GM20431 (cell line): ENCODE data around the gene ZXDC.

ENCODE experiments used
- in situ Hi-C: fragments of 300-500 bp; cut with MseI, MboI; formaldehyde crosslinking; loops from one replicate; pipeline ENCODE4 v1.15.0; 2020; ENCODE audit warnings: low sequenced_read_pairs; ENCODE audit not compliant: unreplicated experiment

Gene ZXDC

GRCh38 chr3:126475413-126476114, at the start of gene ZXDC:
Gene ZXDC, minus strand, starts transcription at chr3:126475891. Its CDS starts 26 bp downstream, at chr3:126475865.
- in situ Hi-C loops, result no loop called here

DNA sequence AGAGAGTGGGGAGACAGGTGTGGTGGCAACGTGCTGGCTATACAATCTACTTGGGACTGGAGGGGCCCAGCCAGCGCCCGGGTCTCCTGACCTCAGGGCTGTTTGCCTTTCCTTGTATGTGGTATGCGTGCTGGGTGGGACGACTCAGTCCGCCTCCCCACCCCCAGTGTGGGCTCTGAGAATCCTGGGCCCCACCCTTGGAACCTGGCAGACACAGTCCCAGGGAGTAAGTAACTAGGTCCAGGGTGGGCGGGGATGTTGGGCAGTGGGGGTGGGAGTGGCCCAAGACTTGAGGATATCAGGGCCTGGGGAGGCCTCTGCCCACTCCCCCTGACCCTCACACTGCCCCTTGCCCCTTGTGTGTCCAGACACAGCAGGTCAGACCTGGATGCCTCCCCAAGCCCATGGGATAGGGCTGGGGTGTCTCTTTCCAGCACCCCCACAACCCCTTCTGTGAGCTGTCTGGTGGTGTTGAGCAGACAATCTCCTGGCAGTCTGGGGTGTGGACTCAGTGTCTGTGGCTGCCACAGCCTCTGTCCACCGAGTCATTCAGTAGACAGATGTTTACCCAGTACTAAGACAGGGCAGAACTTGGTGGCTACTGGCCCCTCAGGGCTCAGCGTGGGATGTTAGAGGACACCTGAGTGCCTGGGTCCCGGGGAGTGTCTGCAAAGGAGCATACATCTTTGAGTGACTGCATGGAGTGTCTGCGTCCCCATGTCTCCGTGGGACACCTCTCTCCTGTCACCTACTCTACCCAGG, 49.6 kb upstream of the ZXDC start:
- in situ Hi-C loops, result no loop called here

DNA sequence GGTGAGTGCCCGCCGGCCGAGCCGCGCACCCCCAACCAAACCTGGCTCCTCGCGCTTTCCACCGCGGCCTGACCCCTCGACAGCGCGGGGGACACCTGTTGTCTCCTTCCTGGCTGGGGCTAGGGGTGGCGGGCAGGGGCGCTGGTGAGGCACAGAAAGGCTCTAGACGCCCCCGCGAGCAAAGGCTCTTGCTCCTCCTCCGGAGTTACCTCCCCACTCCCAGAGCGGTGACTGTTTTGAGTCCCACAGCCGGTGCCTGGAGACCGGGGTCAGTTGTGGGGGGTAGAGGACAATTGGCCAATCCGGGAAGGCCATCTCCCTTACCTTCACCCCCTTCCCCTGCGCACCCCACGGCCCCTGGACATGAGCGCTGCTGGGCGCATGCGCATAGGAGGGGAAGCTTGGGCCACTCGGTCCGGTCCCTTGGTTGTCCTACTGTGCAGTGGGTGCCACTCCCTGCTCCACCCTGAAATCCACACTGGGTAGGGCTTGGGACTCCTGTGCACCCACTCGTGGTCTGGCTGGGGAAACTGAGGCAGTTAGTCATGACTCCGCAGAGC, 48.8 kb upstream of the ZXDC start:
- in situ Hi-C loops, result no loop called here

- in situ Hi-C loops, result no loop called here
Measured at GRCh38 chr3:126523745-126524428, 48.2 kb upstream of the ZXDC start, which contains the start of gene CHST13. Gene CHST13, plus strand, starts transcription at chr3:126524155. Its CDS starts 178 bp downstream, at chr3:126524333.

- in situ Hi-C loops, result no loop called here
Measured at GRCh38 chr3:126522363-126522788, 46.7 kb upstream of the ZXDC start.

DNA sequence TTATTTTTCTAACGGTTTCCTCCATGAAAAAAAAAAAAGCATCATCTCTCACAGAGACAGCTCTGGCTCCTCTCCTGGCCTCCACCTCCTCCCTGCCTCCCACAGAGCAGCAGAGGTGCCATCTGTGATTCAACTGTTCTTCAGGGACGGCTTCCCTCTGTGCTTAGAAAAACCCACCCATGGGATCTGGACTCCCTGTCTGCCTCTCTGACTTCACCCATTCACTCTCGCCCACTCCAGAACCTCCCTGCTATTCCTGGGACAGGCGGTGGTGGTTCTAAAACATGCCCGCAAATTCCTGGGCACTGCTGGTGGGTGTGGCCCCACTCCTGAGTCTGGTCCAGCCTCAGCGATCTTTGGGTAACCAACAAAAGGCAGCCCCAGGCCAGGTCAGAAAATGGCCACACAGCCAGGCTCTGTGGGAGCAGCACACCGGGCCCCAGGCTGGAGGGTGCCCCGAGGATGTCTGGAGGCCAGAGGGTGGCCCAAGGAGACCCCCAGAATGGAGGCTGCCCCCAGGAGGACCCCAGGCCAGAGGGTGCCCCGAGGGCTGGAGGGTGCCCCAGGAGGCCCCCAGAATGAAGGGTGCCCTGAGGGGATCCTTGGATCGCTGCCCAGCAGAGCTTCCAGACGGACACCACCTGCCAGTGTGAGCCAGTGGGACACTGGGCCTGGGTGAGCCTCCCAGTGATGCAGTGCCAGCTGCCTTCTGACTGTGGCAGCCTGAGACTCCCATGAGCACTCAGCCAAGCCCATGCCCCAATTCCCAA, 45.6 kb upstream of the ZXDC start:
- in situ Hi-C loops, result no loop called here

GRCh38 chr3:126519506-126520455, 44.1 kb upstream of the ZXDC start:
- in situ Hi-C loops, result no loop called here

GRCh38 chr3:126518779-126519177, 43.1 kb upstream of the ZXDC start:
- in situ Hi-C loops, result no loop called here

GRCh38 chr3:126517986-126518778, 42.5 kb upstream of the ZXDC start:
- in situ Hi-C loops, result no loop called here

- in situ Hi-C loops, result no loop called here
Measured at GRCh38 chr3:126517291-126517951, 41.7 kb upstream of the ZXDC start, which contains the start of gene UROC1. Gene UROC1, minus strand, starts transcription at chr3:126517773. Its CDS starts 54 bp downstream, at chr3:126517719.

- in situ Hi-C loops, result no loop called here
Measured at GRCh38 chr3:126516936-126517290, 41.2 kb upstream of the ZXDC start.

DNA sequence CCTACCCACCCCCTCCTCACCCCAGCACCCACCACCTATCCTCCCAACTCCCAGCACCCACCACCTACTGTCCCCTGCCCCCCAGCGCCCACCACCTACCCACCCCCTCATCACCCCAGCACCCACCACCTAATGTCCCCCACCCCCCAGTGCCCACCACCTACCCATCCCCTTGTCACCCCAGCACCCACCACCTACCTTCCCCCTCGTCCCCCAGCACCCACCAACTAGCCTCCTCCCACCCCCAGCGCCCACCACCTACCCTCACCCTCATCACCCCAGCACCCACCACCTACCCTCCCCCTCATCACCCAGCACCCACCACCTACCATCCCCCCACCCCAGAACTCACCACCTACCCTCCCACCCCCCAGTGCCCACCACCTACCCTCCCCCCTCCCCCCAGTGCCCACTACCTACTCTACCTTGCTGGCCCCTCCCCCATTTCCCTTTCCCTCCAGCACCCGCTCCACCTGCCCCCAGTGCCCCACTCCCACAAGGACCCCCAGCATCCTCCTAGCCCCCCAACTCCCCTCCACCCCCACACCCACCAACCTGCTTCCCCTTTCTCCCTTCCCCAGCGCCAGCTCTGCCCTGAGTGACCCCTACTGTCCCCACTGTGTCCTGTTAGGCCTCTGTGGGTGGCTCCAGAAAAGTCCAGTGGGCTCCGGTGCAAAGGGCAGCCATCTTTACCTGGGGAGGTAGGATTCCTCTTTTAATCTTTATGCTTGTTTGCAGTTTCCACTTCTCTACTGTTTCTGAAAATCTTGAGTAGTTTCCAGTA, 40.7 kb upstream of the ZXDC start:
- in situ Hi-C loops, result no loop called here

GRCh38 chr3:126515066-126515706, 39.5 kb upstream of the ZXDC start:
- in situ Hi-C loops, result no loop called here

GRCh38 chr3:126514161-126514560, 38.5 kb upstream of the ZXDC start:
- in situ Hi-C loops, result no loop called here

GRCh38 chr3:126512916-126513650, 37.4 kb upstream of the ZXDC start:
- in situ Hi-C loops, result no loop called here

DNA sequence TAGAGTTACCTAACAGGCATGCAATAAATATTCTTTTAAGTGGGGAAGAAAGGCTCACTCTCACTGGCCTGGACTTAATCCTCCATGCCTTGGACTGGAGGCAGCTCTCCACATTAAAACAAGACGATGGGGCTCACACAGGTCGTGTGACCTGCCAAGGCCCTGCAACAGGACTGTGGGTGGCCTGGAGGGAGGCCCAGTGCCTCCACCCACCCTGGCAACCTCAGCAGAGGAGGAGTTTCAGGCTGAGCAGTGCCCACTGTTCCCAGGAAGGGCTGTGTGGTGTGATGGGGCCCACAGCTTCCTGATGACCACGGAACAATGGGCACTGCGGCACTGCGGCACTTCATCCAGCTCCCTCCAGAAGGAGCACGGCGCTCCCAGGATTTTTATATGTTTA, 36.3 kb upstream of the ZXDC start:
- in situ Hi-C loops, result no loop called here
